ENCODE results near the gene MAS1.
"Not testable (repeated sequence)": the region's sequence is repeated elsewhere in the genome, so short reads cannot be mapped to it uniquely, and the experiment has no call there.

DNA sequence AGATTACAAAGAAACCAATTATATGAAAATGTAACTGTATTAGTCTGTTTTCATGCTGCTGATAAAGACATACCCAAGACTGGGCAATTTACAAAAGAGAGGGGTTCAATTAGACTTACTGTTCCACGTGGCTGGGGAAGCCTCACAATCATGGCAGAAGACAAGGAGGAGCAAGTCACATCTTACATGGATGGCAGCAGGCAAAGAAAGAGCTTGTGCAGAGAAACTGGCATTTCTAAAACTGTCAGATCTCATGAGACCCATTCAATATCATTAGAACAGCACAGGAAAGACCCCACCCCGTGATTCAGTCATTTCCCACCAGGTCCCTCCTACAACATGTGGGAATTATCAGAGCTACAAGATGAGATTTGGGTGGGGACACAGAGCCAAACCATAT, 33.4 kb downstream of the MAS1 start:
- TF ChIP-seq, protein P1, sequence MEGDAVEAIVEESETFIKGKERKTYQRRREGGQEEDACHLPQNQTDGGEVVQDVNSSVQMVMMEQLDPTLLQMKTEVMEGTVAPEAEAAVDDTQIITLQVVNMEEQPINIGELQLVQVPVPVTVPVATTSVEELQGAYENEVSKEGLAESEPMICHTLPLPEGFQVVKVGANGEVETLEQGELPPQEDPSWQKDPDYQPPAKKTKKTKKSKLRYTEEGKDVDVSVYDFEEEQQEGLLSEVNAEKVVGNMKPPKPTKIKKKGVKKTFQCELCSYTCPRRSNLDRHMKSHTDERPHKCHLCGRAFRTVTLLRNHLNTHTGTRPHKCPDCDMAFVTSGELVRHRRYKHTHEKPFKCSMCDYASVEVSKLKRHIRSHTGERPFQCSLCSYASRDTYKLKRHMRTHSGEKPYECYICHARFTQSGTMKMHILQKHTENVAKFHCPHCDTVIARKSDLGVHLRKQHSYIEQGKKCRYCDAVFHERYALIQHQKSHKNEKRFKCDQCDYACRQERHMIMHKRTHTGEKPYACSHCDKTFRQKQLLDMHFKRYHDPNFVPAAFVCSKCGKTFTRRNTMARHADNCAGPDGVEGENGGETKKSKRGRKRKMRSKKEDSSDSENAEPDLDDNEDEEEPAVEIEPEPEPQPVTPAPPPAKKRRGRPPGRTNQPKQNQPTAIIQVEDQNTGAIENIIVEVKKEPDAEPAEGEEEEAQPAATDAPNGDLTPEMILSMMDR (conservative IDR thresholded peaks at IDR 0.05) = not testable (repeated sequence)
- TF ChIP-seq ZFX (IDR thresholded peaks at IDR 0.05) = not testable (repeated sequence)
